Measurements from ENCODE around the gene OXA1L.

DNA sequence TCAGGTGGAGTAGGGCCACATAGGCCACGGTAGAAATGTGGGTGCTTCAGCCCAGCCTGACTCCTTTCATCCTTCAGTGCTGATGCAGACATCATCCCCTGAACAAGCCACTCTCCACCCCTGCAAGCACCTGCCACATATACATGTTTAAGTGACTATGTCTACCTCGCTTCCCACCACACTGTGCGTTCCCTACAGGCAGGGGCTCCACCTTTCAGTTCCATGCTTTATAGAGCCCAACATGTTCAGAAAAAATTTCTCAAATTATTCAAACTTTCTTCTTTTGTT, 37.1 kb downstream of the OXA1L start:
- TF ChIP-seq POLR2A (IDR thresholded peaks at IDR 0.05; ENCODE audit: low read depth, low read length): peak; percentile 60; the same call in 1 of the 2 replicates
- TF ChIP-seq TAF1 (IDR thresholded peaks at IDR 0.05; ENCODE audit: low read depth, low read length): no peak
- TF ChIP-seq POLR2AphosphoS5 (IDR thresholded peaks at IDR 0.05; ENCODE audit: low read depth, low read length): no peak
- TF ChIP-seq SPI1 (IDR thresholded peaks at IDR 0.05; ENCODE audit: low read depth, low read length): no peak
- 0 out of 2 replicates have a peak, but pooled peaks have one; percentile 59 for TF ChIP-seq POU2F2 (IDR thresholded peaks at IDR 0.05; ENCODE audit: low read depth, low read length)

Measured in GM12891 (cell line).